HFF-Myc (cell line): ENCODE measurements around the gene SLC43A3.

ENCODE experiments used
- DNase-seq: peaks from one replicate; pipeline ENCODE4 v3.0.0-alpha.2; 2011; ENCODE audit warnings: low read depth; ENCODE audit errors: extremely low read depth
- H3K4me3 ChIP-seq: replicated peaks from 2 replicates; pipeline ENCODE4 v1.5.1; 2011; ENCODE audit warnings: low read depth, mild to moderate bottlenecking, control low read depth, low read length
- CTCF ChIP-seq: IDR thresholded peaks from 2 replicates; pipeline ENCODE4 v1.5.1; 2012; ENCODE audit warnings: mild to moderate bottlenecking, low read depth, low read length, control low read depth; ENCODE audit errors: missing control alignments

Gene SLC43A3

GRCh38 chr11:57387289-57388030 is 39.5 kb downstream of the SLC43A3 start:
- DNase-seq: no peak
- no peak for TF ChIP-seq CTCF
- no peak overlapping the region for H3K4me3 ChIP-seq

- DNase-seq: no peak
- TF ChIP-seq CTCF: no peak
- H3K4me3 ChIP-seq: no peak overlapping the region
Observed at GRCh38 chr11:57386178-57386940, 40.6 kb downstream of the SLC43A3 start.

GRCh38 chr11:57380975-57381374 is 45.9 kb downstream of the SLC43A3 start, which contains the start of gene PRG3:
PRG3 (minus strand) TSS chr11:57381150; CDS start chr11:57380708, 442 bp downstream.
- TF ChIP-seq CTCF: no peak
- no peak within 1 kb of the TSS for H3K4me3 ChIP-seq
- no peak for DNase-seq

- H3K4me3 ChIP-seq: no peak overlapping the region
- TF ChIP-seq CTCF: no peak
- no peak for DNase-seq
Observed at GRCh38 chr11:57379732-57380131, 47.2 kb downstream of the SLC43A3 start.

GRCh38 chr11:57378186-57378585 is 48.7 kb downstream of the SLC43A3 start:
- TF ChIP-seq CTCF: no peak
- DNase-seq: no peak
- no peak overlapping the region for H3K4me3 ChIP-seq

- no peak overlapping the region for H3K4me3 ChIP-seq
- DNase-seq: peak; percentile 43
- TF ChIP-seq CTCF: no peak
Observed at GRCh38 chr11:57377107-57377506, 49.8 kb downstream of the SLC43A3 start.
